RPMI7951 (cell line): Measurements from ENCODE around the gene RPS6KA5. TPM values are rescaled to one million over a fixed set of nuclear protein-coding genes. Genes with fewer than 3 reads are reported as not detected.
"Not testable (repeated sequence)": the region's sequence is repeated elsewhere in the genome, so short reads cannot be mapped to it uniquely, and the experiment has no call there.

Experiments used
- DNase-seq: peaks from one replicate; pipeline ENCODE4 v3.0.0-alpha.2; 2012; ENCODE audit warnings: low read depth
- total RNA-seq: library from RNA; depleted of rRNA; stranded (reverse); fragments of >200 nt; shearing (Covaris generic); gene quantifications from 2 replicates; pipeline ENCODE4 v1.2.3, GENCODE V29; 2014

RPS6KA5 gene
- total RNA-seq, 1 experiment from 2014 or later: 2.3 TPM

- DNase-seq: peak; percentile 70
Observed at GRCh38 chr14:90871605-90872233, 188.7 kb downstream of the RPS6KA5 start.

DNA sequence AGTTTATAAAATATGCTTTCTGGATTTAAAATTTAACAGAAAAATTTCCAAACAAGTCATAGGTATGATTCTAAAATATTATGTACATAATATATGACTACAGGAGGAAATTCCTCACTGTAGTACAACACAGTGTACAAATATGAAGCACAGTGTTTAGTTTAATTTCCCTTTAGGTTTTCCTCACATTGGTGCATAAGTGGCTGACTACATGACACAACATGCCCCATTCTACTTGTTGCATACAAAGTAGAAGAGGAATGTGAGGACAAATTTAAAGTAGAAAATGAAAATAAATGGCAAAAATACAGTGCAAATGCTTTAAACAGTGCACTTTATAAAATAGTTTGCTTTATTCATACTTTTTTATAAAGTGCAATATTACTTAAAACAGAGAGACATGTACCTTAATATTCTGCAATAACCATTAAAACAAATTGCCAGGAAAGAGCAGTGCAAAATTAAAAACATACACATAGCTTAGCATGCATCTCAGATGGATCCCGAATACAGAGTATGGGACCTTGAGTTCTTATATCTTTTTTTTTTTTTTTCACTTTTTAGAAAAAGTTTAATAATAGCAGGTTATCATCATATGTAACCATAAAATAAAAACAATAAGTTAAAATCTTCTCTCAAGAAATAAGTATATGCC, 189.4 kb downstream of the RPS6KA5 start:
- DNase-seq: no peak

DNA sequence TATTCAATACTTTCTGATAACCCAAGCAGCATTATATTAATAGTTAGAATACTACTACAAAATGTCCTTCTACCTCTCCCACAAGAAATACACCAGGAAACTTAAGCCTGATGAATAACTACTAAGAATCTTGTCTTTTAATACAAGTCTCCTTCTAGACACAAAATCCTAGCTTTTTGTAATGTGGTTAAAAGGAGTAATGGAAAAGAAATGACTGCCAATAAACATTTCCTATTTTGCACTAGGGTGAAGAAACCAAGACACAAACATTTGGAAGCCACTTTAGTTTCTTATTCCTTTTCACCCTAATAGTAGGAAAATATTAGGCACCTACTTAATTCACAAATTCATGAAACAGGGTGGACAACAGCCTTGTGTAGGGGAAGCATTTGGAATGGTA, 192.9 kb downstream of the RPS6KA5 start:
- DNase-seq: no peak

DNA sequence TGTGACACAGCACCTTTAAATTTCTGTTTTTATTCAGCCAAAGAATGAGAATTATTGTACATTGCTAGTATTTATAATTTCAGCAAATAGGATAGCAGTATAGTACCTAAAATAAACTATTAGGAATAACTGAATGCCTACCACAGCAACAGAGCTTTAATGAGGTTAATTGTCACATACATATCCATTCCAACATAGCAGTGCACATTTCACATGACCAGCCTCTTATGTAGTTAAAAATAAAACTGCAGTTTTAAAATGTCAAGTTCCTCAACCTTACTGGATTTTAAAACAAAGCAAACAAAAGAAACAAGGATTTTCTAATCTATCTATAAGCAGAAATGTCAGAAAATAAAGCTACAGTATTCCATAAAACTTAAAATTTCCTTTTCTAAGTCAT, 193.6 kb downstream of the RPS6KA5 start:
- DNase-seq: no peak

- DNase-seq: no peak
Observed at GRCh38 chr14:90864741-90865140, 195.7 kb downstream of the RPS6KA5 start.

DNA sequence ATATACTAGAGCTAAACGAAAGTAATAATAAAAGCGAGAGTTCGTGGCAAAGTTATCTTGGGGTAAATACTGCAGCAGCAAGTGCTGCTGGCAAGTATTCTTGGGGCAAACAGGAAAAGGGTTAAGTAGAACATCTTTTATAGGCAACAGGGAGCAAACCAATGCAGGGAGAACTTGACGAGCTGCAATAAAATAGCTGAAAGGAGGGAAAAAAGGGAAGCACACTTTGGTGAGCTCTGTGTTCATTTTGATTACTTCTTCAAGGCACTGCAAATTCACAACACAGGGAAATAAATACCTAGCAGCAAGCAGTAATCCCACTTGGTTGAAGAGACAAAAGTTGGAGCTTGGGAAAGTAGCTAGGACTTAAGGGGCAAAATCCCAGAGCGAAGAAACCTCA, 201.9 kb downstream of the RPS6KA5 start:
- no peak for DNase-seq

DNA sequence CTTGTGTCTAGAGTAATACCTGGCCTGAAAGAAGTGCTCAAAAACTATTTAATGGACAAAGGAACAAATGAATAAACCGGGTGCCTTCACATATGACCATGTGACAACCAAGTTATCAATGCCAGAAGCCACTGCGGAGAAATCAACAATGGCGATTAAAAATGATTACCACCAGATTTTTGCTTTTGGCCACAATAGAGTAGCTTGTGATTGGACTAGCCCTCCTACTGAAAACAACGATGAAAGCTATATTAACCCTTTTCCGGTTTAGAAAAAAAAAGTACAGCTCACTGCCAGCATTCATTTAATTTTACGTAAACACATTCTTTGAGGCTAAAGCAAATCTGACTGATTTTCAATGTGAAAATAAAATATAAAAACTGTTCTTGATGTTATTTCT, 202.6 kb downstream of the RPS6KA5 start:
- peak; percentile 32 for DNase-seq

GRCh38 chr14:90856115-90856514, 204.3 kb downstream of the RPS6KA5 start:
- DNase-seq: not testable (repeated sequence)

- no peak for DNase-seq
Observed at GRCh38 chr14:90853116-90853515, 207.3 kb downstream of the RPS6KA5 start.

- no peak for DNase-seq
Observed at GRCh38 chr14:90851327-90852036, 209.0 kb downstream of the RPS6KA5 start.

DNA sequence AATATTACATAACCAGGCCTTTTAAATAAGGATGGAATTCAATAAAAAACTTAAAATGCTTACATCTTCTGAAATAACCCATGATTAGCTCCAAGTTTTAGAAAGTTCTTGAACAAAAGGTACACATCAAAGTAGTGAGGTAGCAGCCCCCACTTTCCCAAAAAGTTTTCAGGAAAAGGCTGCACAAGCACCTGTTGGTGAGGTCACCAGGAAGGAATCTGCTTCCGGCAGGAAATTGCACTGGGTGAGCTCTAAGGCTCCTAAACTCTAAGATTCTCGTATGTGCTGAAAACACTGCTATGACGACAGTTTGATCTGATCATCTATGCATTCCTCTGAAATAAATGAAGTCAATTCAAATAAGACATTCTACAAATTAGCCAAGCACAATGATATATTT, 210.0 kb downstream of the RPS6KA5 start:
- peak; percentile 66 for DNase-seq

DNA sequence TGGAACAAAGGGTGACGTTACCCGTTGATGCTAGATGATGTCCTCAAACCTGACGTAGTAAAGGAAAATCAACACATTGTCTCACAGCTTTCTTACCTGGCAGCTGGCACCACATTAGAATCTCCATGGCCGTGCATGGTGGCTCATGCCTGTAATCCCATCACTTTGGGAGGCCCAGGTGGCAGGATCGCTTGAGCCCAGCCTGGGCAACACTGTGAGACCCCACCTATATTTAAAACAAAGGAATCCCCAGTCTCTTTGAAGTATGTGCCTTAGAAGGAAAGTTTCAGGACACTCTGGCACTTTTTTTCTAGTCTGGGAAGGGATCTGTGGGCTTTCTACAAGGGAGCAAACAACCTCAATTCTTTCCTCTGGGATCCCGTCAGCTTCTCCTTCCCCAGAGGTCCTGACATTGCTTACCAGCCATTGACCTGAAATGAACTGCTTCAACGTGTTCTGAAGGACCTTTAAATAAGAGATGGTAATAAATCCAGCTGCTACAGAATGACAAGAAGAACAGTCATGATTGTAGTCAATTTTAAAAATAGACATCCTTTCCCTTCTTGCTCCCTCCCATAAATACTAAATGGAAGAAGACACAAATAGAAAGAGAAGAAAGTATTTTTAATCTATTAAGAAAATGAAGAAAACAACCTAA, 210.5 kb downstream of the RPS6KA5 start:
- no peak for DNase-seq

DNA sequence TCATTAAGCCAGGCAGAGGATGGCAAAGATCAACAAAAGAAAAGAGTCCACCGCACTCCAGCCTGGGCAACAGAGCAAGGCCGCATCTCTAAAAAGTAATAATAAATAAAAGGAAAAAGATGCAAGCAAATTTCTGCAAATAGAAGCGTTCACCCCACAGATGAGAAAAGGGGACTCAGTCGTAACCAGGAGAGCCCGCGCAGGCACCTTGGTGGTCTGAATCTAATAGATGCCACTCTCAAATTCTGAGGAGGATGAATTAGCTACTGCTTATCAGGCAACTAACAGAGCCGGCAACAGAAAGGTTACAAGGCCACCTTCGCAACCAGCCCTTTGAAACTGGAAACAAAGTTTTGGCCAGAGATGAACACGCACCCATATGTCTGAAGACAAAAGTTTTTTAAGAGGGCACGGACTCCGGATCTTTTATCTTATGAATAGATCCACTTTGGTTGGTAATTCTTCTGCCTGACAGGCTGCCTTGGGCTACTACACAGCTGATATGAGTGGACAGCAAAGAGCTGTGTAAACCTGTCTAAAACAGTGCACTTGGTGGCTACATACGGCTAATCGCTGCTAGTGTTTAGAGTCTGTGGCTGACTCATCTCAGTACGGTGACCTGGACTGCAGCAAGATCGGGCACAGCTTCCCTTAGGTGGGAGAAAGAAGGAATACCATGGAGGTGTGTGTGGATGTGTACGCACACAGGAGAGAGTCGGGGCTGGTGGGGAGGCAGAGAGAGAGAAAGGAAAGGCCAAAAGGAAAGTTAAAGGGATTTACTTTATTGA, 211.3 kb downstream of the RPS6KA5 start:
- DNase-seq: no peak

GRCh38 chr14:90846511-90846910, 213.9 kb downstream of the RPS6KA5 start:
- DNase-seq: peak; percentile 51

DNA sequence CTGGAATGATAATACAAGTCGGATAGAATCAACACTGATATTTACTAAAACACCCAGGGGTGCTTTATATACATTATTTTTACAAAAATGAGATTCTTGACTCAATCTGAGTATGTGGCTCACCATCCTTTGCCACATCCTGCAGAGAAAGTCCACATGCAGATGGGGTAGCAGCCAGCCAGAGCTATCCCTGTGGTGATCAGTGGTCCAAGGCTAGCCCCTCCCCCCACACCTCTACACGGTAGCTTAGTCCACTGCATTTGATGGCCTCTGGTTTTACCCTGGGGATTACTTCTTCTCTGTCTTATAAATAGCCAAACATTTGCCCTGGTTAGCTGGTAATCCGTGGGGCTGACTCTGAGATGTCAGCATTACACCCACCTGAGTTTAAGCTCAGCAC, 216.1 kb downstream of the RPS6KA5 start:
- DNase-seq: no peak

- no peak for DNase-seq
Observed at GRCh38 chr14:90842726-90843125, 217.7 kb downstream of the RPS6KA5 start.

DNA sequence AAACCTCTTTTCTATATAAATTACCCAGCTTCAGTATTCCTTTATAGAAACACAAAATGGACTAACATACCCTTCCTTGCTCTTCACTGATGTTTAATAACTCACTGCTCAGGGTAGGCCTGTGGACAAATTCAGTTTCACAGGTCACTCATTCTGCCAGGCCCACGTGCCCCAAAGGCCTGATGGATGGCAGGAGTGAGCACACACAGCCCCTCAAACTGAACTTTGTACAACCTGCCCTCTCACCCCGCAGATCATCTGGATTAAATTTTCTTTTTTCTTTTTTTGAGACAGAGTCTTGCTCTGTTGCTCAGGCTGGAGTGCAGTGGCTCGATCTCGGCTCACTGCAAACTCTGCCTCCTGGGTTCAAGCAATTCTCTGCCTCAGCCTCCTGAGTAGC, 219.8 kb downstream of the RPS6KA5 start:
- DNase-seq: not testable (repeated sequence)

- no peak for DNase-seq
Observed at GRCh38 chr14:90839889-90840266, 220.6 kb downstream of the RPS6KA5 start.

GRCh38 chr14:90839024-90839888, 221.2 kb downstream of the RPS6KA5 start:
- DNase-seq: peak; percentile 71

- DNase-seq: not testable (repeated sequence)
Observed at GRCh38 chr14:90838531-90838930, 221.9 kb downstream of the RPS6KA5 start.

GRCh38 chr14:90837355-90837754, 223.1 kb downstream of the RPS6KA5 start:
- DNase-seq: no peak
